Body of pancreas (tissue), 4 donors: ENCODE data around the gene PHC2. TPM values are rescaled to one million over a fixed set of nuclear protein-coding genes. Genes with fewer than 3 reads are reported as not detected.

Experiments used
- ATAC-seq: fragments of 150-250 bp; one replicate; pipeline ENCODE4 v1.9.1; 2016
- DNase-seq, 4 donors: peaks; one replicate each; pipeline ENCODE4 v3.0.0-alpha.2; 2019
- H3K27ac ChIP-seq, 4 donors: fragments of 200-600 bp; sonication (generic); 1 replicate in 3 of 4; 2 replicates in 1 of 4; pipeline versions ENCODE4 v1.5.1 to v1.6.1; 2016 to 2019; ENCODE audit warnings: mild to moderate bottlenecking in 1 of 4, mixed read lengths in 1 of 4, moderate library complexity in 1 of 4
- H3K27me3 ChIP-seq, 2 donors: fragments of 200-600 bp; sonication (generic); one replicate each; pipeline ENCODE4 v1.6.0; 2016; ENCODE audit warnings: mild to moderate bottlenecking in 1 of 2
- H3K36me3 ChIP-seq, 2 donors: fragments of 200-600 bp; sonication (generic); replicated peaks in 1 of 2; 2 replicates each; pipeline ENCODE4 v1.5.1; 2016; ENCODE audit warnings: low read depth in 2 of 2; ENCODE audit not compliant: insufficient read depth in 1 of 2
- H3K4me1 ChIP-seq: fragments of 200-600 bp; sonication (generic); one replicate; pipeline ENCODE4 v1.6.0; 2016
- H3K4me3 ChIP-seq, 2 donors: fragments of 200-600 bp; sonication (generic); 1 replicate in 1 of 2; 2 replicates in 1 of 2; pipeline ENCODE4 v1.5.1; 2016 to 2019
- H3K9me3 ChIP-seq, 3 donors: fragments of 200-600 bp; sonication (generic); 1 replicate in 2 of 3; 2 replicates in 1 of 3; pipeline ENCODE4 v1.5.1; 2016
- CTCF ChIP-seq, 7 experiments: fragments of 450-650 bp in 4 of 7; fragments of 200-600 bp in 3 of 7; sonication (generic) in 3 of 7; IDR thresholded peaks; one replicate each; pipeline ENCODE4 v1.5.1; 2016 to 2019; ENCODE audit warnings: antibody characterized with exemption in 7 of 7
- POLR2A ChIP-seq, 3 donors: fragments of 450-650 bp; IDR thresholded peaks; one replicate each; pipeline ENCODE4 v1.6.1; 2016; ENCODE audit warnings: antibody characterized with exemption in 3 of 3, mild to moderate bottlenecking in 2 of 3
- WGBS, 2 donors: methylation state at CpG; one replicate each; pipeline ENCODE4 v1.1.5; 2017; 5-methylcytosine and 5-hydroxymethylcytosine counted together
- intact Hi-C: fragments of 100-400 bp; cut with DNase I; formaldehyde crosslinking; loops from one replicate; pipeline ENCODE4 v1.15.1; 2023
- total RNA-seq, 2 donors: library from RNA; depleted of rRNA; stranded (reverse); fragments of >200 nt; gene quantifications; one replicate each; pipeline ENCODE4 v1.1.0, GENCODE V29; 2016

The PHC2 gene
- total RNA-seq, 2 donors from 2014 or later: 41.8 to 44.5 TPM

DNA sequence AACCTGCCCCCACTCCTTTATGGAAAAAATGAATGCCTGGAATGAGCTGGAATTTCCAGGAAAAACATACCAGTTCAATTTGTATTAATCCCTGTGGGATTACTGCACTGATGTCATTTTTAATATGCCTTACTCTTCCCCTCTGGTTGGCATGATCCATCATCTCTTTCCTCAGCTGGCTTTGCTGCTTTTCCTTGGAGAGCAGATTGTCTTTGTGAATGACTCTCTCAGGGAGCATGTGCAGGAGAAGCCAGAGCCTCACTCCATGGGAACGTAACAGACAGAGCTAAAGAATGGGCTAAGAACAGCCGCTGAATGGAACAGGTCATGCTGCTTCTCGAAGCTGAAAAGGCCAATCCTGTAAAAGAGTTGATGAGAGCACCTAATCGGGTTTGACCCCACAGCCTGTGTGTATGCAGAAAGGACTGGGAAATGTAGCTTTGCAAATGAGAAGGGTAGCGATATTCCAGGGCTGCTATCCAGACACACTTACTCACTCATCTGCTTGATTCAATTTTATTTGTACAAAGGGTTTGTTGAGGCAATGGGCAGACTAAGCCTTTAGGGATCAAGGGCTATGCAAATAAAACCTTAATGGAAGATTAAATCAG, 20.7 kb downstream of the PHC2 start:
- WGBS, 2 donors: 79 to 83% methylated on average over 5 of the region's 5 CpGs
- TF ChIP-seq CTCF (IDR thresholded peaks at IDR 0.05): no peak
- TF ChIP-seq POLR2A (IDR thresholded peaks at IDR 0.05): no peak
- Histone ChIP-seq H3K36me3 (no peaks in the 10 kb centered on the region), H3K9me3 (no peaks in the 10 kb centered on the region), H3K4me3 (no peak overlapping the region), H3K27ac (no peak overlapping the region), H3K4me1 (no peaks in the 10 kb centered on the region), H3K27me3 (no peaks in the 10 kb centered on the region)
- no peak for ATAC-seq
- intact Hi-C loops: no loop called here
- DNase-seq: no peak

DNA sequence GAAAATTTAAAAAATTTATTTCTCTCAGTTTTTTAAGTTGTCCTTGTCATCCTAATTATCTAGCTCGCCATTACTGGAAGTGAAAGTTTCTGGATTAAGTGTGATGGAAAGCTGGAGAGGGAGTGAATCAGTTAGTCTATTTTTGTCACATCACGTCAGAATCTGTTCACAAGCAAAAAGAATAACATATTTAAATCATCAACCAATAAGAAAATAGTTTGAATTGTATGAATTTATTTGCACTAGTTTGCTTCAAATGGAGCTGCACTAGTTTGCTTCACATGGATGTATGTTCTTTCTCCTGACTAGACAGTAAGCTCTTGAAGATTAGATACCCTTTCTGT, 22.8 kb downstream of the PHC2 start:
- TF ChIP-seq CTCF (IDR thresholded peaks at IDR 0.05): no peak
- intact Hi-C loops: no loop called here
- Histone ChIP-seq H3K36me3 (no peaks in the 10 kb centered on the region), H3K27ac (no peak overlapping the region), H3K4me1 (no peaks in the 10 kb centered on the region), H3K9me3 (no peaks in the 10 kb centered on the region), H3K4me3 (no peak overlapping the region), H3K27me3 (no peaks in the 10 kb centered on the region)
- ATAC-seq: no peak
- 76 to 82% methylated on average over 2 of the region's 2 CpGs for WGBS, 2 donors
- no peak for DNase-seq

GRCh38 chr1:33407352-33408092, 23.4 kb downstream of the PHC2 start:
- DNase-seq: no peak
- intact Hi-C loops: no loop called here
- no peaks in the 10 kb centered on the region for H3K4me1 ChIP-seq
- H3K27me3 ChIP-seq: no peaks in the 10 kb centered on the region
- H3K27ac ChIP-seq: no peak overlapping the region
- WGBS, 2 donors: 54 to 63% methylated on average over 1 of the region's 1 CpG
- no peaks in the 10 kb centered on the region for H3K9me3 ChIP-seq
- H3K36me3 ChIP-seq: no peaks in the 10 kb centered on the region
- ATAC-seq: no peak
- no peak overlapping the region for H3K4me3 ChIP-seq
- TF ChIP-seq CTCF (IDR thresholded peaks at IDR 0.05): no peak
- TF ChIP-seq POLR2A (IDR thresholded peaks at IDR 0.05): no peak

- Histone ChIP-seq H3K27ac (no peak overlapping the region), H3K9me3 (no peaks in the 10 kb centered on the region), H3K4me1 (no peaks in the 10 kb centered on the region), H3K36me3 (no peaks in the 10 kb centered on the region), H3K27me3 (no peaks in the 10 kb centered on the region), H3K4me3 (no peak overlapping the region)
- TF ChIP-seq CTCF (IDR thresholded peaks at IDR 0.05) (no peak), POLR2A (IDR thresholded peaks at IDR 0.05) (no peak)
- 96 to 97% methylated on average over 1 of the region's 1 CpG for WGBS, 2 donors
- ATAC-seq: no peak
- no peak for DNase-seq
- intact Hi-C loops: no loop called here
These were observed 28.7 kb downstream of the PHC2 start for GRCh38 chr1:33402206-33402605.

DNA sequence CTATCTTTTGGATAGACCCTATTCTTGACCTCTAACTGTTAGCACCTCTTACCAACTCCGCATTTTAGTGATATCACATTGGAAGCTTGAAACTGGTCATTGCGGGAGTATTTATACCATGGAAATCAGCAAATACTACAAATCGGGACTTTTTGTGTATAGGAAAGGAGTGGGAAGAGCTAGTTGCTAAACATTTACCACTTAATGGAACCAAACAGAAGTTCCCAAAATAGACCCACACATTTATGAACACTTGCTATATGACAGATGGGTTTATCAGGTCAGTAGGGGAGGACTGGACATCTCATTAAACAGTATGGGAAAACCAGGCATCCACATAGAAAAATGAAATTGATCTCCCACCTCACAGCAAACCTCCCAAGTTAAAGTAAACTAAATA, 29.4 kb downstream of the PHC2 start:
- ATAC-seq (no peak), DNase-seq (no peak)
- no peaks in the 10 kb centered on the region for H3K27me3 ChIP-seq
- intact Hi-C loops: no loop called here
- TF ChIP-seq CTCF (IDR thresholded peaks at IDR 0.05) (no peak), POLR2A (IDR thresholded peaks at IDR 0.05) (no peak)
- no peak overlapping the region for H3K4me3 ChIP-seq
- no peaks in the 10 kb centered on the region for H3K4me1 ChIP-seq
- 95 to 100% methylated on average over 3 of the region's 3 CpGs for WGBS, 2 donors
- no peaks in the 10 kb centered on the region for H3K9me3 ChIP-seq
- no peak overlapping the region for H3K27ac ChIP-seq
- no peaks in the 10 kb centered on the region for H3K36me3 ChIP-seq
